ENCODE data around the gene FAM217B. TPM values are rescaled to one million over a fixed set of nuclear protein-coding genes. Genes with fewer than 3 reads are reported as not detected.
A peak's percentile ranks its signal among the peaks of the same experiment; 100 is the strongest.

Gene FAM217B
- polyA plus RNA-seq, 3 donors = 5.3 to 18.3 (median 18.1) TPM

GRCh38 chr20:59912609-59913008, 27.6 kb upstream of the FAM217B start:
- no peak overlapping the region for H3K4me3 Mint-ChIP-seq
- TF ChIP-seq CTCF (IDR thresholded peaks at IDR 0.05) = no peak
- no peaks in the 10 kb centered on the region for H4K20me1 ChIP-seq (ENCODE audit: insufficient read depth, low read length)
- H3K4me2 ChIP-seq (replicated peaks; ENCODE audit: extremely low read depth, low read length, poor library complexity, severe bottlenecking) = no peak overlapping the region
- H3K36me3 Mint-ChIP-seq = no peaks in the 10 kb centered on the region
- H3K4me3 ChIP-seq (replicated peaks in 1 of 3; ENCODE audit: low read depth in 2 of 3, low read length in 3 of 3) = no peak overlapping the region
- H3K9ac ChIP-seq (ENCODE audit: insufficient read depth, low read length, poor library complexity, severe bottlenecking) = no peak overlapping the region
- intact Hi-C loops (cut with micrococcal nuclease) = no loop called here
- peaks cover 0 to 2% (median 0%) of the 10 kb centered on the region in 3 donors for H3K27me3 Mint-ChIP-seq (ENCODE audit: low read depth in 3 of 3)
- H3K27ac ChIP-seq (ENCODE audit: low read depth in 1 of 2, low read length in 2 of 2) = no peak overlapping the region
- WGBS (ENCODE audit: insufficient coverage) = 50% methylated on average over 4 of the region's 4 CpGs
- H3K9me3 ChIP-seq (replicated peaks in 1 of 2; ENCODE audit: control insufficient read depth in 1 of 2, insufficient read depth in 1 of 2, low read length in 2 of 2) = no peaks in the 10 kb centered on the region
- peak overlapping the region in 1 of 7 donors; percentile 31 for H3K27ac Mint-ChIP-seq
- H2AFZ ChIP-seq (ENCODE audit: insufficient read depth, low read depth, low read length, poor library complexity, severe bottlenecking) = no peak overlapping the region
- H3K79me2 ChIP-seq (ENCODE audit: insufficient read depth, low read length) = no peaks in the 10 kb centered on the region
- no peaks in the 10 kb centered on the region for H3K36me3 ChIP-seq (replicated peaks in 1 of 2; ENCODE audit: control insufficient read depth in 1 of 2, insufficient read depth in 2 of 2, low read length in 2 of 2)
- no peaks in the 10 kb centered on the region for H3K4me1 ChIP-seq (ENCODE audit: control insufficient read depth in 1 of 2, insufficient read depth in 2 of 2, low read length in 2 of 2)
- peaks cover 3 to 9% (median 4%) of the 10 kb centered on the region in 7 donors for H3K9me3 Mint-ChIP-seq
- H3K4me1 Mint-ChIP-seq = peaks cover 4% of the 10 kb centered on the region
- DNase-seq = peak; percentile 36 to 68 (median 37)
- H3K27me3 ChIP-seq (ENCODE audit: control insufficient read depth in 2 of 2, insufficient read depth in 2 of 2, low read length in 2 of 2) = no peaks in the 10 kb centered on the region

GRCh38 chr20:59920944-59921343, 19.2 kb upstream of the FAM217B start:
- no peak overlapping the region for H3K27ac ChIP-seq (ENCODE audit: low read depth in 1 of 2, low read length in 2 of 2)
- H3K4me2 ChIP-seq (replicated peaks; ENCODE audit: extremely low read depth, low read length, poor library complexity, severe bottlenecking) = no peak overlapping the region
- H3K4me3 Mint-ChIP-seq = no peak overlapping the region
- intact Hi-C loops (cut with micrococcal nuclease) = no loop called here
- H3K9ac ChIP-seq (ENCODE audit: insufficient read depth, low read length, poor library complexity, severe bottlenecking) = no peak overlapping the region
- no peaks in the 10 kb centered on the region for H3K4me1 Mint-ChIP-seq
- H2AFZ ChIP-seq (ENCODE audit: insufficient read depth, low read depth, low read length, poor library complexity, severe bottlenecking) = no peak overlapping the region
- H3K4me3 ChIP-seq (replicated peaks in 1 of 3; ENCODE audit: low read depth in 2 of 3, low read length in 3 of 3) = no peak overlapping the region
- TF ChIP-seq CTCF (IDR thresholded peaks at IDR 0.05) = no peak
- no peaks in the 10 kb centered on the region for H3K4me1 ChIP-seq (ENCODE audit: control insufficient read depth in 1 of 2, insufficient read depth in 2 of 2, low read length in 2 of 2)
- H3K27ac Mint-ChIP-seq = no peak overlapping the region
- no peaks in the 10 kb centered on the region for H4K20me1 ChIP-seq (ENCODE audit: insufficient read depth, low read length)
- no peaks in the 10 kb centered on the region for H3K79me2 ChIP-seq (ENCODE audit: insufficient read depth, low read length)
- H3K36me3 Mint-ChIP-seq = no peaks in the 10 kb centered on the region
- H3K36me3 ChIP-seq (replicated peaks in 1 of 2; ENCODE audit: control insufficient read depth in 1 of 2, insufficient read depth in 2 of 2, low read length in 2 of 2) = no peaks in the 10 kb centered on the region
- peaks cover 0 to 1% (median 0%) of the 10 kb centered on the region in 7 donors for H3K9me3 Mint-ChIP-seq
- DNase-seq = no peak
- peaks cover 4 to 5% of the 10 kb centered on the region in 2 donors for H3K27me3 ChIP-seq (ENCODE audit: control insufficient read depth in 2 of 2, insufficient read depth in 2 of 2, low read length in 2 of 2)
- no peaks in the 10 kb centered on the region for H3K9me3 ChIP-seq (replicated peaks in 1 of 2; ENCODE audit: control insufficient read depth in 1 of 2, insufficient read depth in 1 of 2, low read length in 2 of 2)
- peaks cover 1 to 7% (median 5%) of the 10 kb centered on the region in 3 donors for H3K27me3 Mint-ChIP-seq (ENCODE audit: low read depth in 3 of 3)
